IMR-90 (cell line): ENCODE results near the gene TIGD3.

Source experiments
- BHLHE40 ChIP-seq: fragments of 150-350 bp; IDR thresholded peaks from 2 replicates; pipeline ENCODE4 v1.6.1; 2016; ENCODE audit warnings: mild to moderate bottlenecking, low read depth, low read length
- NFE2L2 ChIP-seq: fragments of 150-350 bp; IDR thresholded peaks from 2 replicates; pipeline ENCODE4 v1.6.1; 2016; ENCODE audit warnings: low read depth, mild to moderate bottlenecking, low read length
- POLR2A ChIP-seq: IDR thresholded peaks from 2 replicates; pipeline ENCODE4 v1.6.1; 2012; ENCODE audit warnings: mild to moderate bottlenecking, low read depth, low read length
- RAD21 ChIP-seq: IDR thresholded peaks from 2 replicates; pipeline ENCODE4 v1.6.1; 2012; ENCODE audit warnings: low read length, improper control_type of control experiment
- RCOR1 ChIP-seq: IDR thresholded peaks from 2 replicates; pipeline ENCODE4 v1.6.1; 2012; ENCODE audit warnings: mild to moderate bottlenecking, low read length, improper control_type of control experiment; ENCODE audit not compliant: insufficient replicate concordance
- TF ChIP-seq, protein P1 (sequence below): conservative IDR thresholded peaks from 2 replicates; pipeline ENCODE4 v1.5.1; 2012; ENCODE audit warnings: mild to moderate bottlenecking, low read depth, low read length, improper control_type of control experiment

GRCh38 chr11:65396769-65397745 lies 42.5 kb downstream of the TIGD3 start:
- TF ChIP-seq, protein P1, sequence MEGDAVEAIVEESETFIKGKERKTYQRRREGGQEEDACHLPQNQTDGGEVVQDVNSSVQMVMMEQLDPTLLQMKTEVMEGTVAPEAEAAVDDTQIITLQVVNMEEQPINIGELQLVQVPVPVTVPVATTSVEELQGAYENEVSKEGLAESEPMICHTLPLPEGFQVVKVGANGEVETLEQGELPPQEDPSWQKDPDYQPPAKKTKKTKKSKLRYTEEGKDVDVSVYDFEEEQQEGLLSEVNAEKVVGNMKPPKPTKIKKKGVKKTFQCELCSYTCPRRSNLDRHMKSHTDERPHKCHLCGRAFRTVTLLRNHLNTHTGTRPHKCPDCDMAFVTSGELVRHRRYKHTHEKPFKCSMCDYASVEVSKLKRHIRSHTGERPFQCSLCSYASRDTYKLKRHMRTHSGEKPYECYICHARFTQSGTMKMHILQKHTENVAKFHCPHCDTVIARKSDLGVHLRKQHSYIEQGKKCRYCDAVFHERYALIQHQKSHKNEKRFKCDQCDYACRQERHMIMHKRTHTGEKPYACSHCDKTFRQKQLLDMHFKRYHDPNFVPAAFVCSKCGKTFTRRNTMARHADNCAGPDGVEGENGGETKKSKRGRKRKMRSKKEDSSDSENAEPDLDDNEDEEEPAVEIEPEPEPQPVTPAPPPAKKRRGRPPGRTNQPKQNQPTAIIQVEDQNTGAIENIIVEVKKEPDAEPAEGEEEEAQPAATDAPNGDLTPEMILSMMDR, result no peak
- TF ChIP-seq NFE2L2, result no peak
- TF ChIP-seq RAD21, result no peak
- no peak for TF ChIP-seq BHLHE40
- TF ChIP-seq RCOR1, result no peak
- TF ChIP-seq POLR2A, result no peak
